ENCODE measurements around the gene SMCR8.

DNA sequence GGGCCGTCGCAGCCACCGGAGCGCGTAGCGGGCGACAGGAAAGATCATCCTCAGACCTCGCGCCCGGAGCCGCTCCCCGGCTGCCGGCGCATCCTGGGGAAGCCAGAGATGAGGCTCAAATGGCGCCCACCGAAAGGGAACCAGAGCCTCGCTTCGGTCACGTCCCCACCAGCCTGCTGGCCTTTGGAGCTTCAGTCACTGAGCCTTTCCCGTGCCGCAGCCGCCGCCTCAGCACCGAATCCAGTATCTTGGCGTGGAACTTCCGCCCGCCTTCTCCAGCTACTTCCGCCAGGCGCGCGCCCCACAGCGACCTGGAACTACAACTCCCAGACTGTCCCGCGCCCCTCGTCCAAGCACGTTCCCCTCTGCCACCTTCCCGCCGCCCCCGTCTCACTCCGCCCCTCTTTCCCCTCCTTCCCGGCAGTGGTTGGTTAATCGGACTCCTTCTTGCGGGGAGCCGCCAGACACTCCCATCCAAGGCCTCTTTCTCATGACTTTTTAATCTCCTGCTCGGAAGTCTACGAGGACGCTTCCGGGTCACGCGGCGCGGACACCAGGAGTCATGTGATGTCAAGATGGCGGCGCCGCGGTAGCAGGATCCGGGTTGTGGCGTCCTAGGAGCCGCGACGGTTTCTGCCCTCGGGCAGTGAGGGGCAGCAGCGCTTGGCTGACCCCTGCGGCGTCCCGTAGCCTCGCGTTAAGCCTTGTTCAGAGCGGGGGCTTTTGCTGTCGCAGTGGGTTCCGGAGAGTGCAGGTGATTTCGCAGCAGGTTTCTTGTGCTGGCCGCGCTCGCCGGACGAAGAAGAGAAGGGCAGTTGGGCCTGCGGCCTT is at the start of gene SMCR8, which contains the start of gene TOP3A:
- TF ChIP-seq POLR2A (IDR thresholded peaks at IDR 0.05; ENCODE audit: low read depth, low read length) (peak; percentile 68), POLR2AphosphoS5 (IDR thresholded peaks at IDR 0.05; ENCODE audit: low read depth, low read length) (peak; percentile 59; the same call in 1 of the 2 replicates), TAF1 (IDR thresholded peaks at IDR 0.05; ENCODE audit: borderline replicate concordance, low read depth, low read length) (peak; percentile 78)

Measured in GM12892 (cell line).